BJ (cell line): Measurements from ENCODE around the gene CEP19. TPM values are rescaled to one million over a fixed set of nuclear protein-coding genes. Genes with fewer than 3 reads are reported as not detected.

Experiments
- CTCF ChIA-PET: fragments of 350-600 bp; formaldehyde crosslinking; extraction: SDS; loops from one replicate; lab custom pipeline; 2021; ENCODE audit warnings: antibody characterized with exemption, inconsistent platforms; lab: Yijun Ruan, JAX
- POLR2A ChIA-PET: fragments of 300-600 bp; sonication (Branson Sonifier 250); formaldehyde crosslinking; extraction: SDS; loops from one replicate; lab custom pipeline; 2021; ENCODE audit warnings: antibody characterized with exemption; lab: Charles Lee
- DNase-seq: peaks from one replicate; pipeline ENCODE4 v3.0.0-alpha.2; 2011; ENCODE audit warnings: low read depth
- H3K27me3 ChIP-seq: 2 replicates; pipeline ENCODE4 v1.6.0; 2011; ENCODE audit warnings: low read length; ENCODE audit not compliant: control insufficient read depth, insufficient read depth
- H3K36me3 ChIP-seq: 2 replicates; pipeline ENCODE4 v1.5.1; 2011; ENCODE audit warnings: low read length; ENCODE audit not compliant: control insufficient read depth, insufficient read depth
- H3K4me3 ChIP-seq: 2 replicates; pipeline ENCODE4 v1.5.1; 2011; ENCODE audit warnings: low read depth, mild to moderate bottlenecking, control low read depth, low read length
- polyA plus RNA-seq: library from polyadenylated mRNA; depleted of rRNA; stranded (reverse); fragments of >200 nt; gene quantifications from 2 replicates; pipeline ENCODE4 v1.2.3, GENCODE V29; 2011
- TF ChIP-seq, protein P1 (sequence below): IDR thresholded peaks from 2 replicates; pipeline ENCODE4 v1.5.1; 2011; ENCODE audit warnings: low read depth, mild to moderate bottlenecking, control low read depth, inconsistent platforms, low read length, moderate library complexity; ENCODE audit not compliant: insufficient read depth

CEP19 gene
- polyA plus RNA-seq, 1 experiment, result 1.9 TPM

DNA sequence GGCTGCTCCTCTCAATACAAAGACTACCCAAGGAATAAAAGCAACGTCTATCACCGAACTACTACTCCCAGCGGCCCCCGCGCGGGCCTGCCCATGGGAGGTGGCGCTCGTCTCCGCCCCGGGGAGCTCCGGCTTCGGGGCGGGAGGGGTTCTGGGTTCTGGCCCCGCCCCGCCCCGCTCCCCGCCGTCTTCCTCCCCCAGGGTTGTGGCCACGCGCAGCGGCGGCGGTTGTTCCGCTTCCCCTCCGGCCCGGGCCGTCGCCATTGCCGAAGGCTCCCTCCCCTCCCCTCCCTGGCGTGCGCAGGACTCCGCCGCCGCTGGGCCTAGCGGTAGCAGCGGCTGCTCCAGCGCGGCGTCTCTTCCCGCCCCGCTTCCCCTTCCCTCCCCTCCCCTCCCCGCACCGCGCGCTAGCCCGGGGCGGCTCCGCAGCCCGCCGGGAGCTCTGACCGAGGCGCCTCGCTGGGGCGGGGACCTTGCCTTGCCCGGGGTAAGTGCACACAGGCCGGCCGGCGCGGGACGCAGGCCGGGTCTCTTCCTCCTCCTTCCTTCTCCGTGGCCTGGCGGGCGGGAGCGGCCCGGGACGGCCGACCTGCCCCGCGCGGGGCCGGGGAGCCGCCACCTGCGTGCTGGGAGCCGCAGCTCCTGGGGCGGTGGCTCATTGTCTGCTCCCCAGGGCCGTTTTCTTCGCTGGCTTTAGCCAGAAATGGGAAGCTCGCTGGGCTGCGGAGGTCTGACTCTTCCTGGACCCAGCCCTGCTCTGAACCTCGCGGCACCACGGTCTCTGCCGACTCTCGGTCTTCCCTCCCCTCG lies 27.8 kb upstream of the CEP19 start, which contains the start of gene PAK2:
TSS of gene PAK2 (plus strand) at position 187 of the 810 bp plus-strand sequence. CDS start 42,790 bp downstream, outside the sequence.
- H3K36me3 ChIP-seq, result no peaks in the 10 kb centered on the region
- no peaks in the 10 kb centered on the region for H3K27me3 ChIP-seq
- CTCF ChIA-PET, result interaction anchor here (0.8 to 1.4 kb wide), 2 partner anchors 13 to 15 kb away, joined by 3 to 4 read pairs; no protein-coding TSS in a partner anchor
- TF ChIP-seq, protein P1, sequence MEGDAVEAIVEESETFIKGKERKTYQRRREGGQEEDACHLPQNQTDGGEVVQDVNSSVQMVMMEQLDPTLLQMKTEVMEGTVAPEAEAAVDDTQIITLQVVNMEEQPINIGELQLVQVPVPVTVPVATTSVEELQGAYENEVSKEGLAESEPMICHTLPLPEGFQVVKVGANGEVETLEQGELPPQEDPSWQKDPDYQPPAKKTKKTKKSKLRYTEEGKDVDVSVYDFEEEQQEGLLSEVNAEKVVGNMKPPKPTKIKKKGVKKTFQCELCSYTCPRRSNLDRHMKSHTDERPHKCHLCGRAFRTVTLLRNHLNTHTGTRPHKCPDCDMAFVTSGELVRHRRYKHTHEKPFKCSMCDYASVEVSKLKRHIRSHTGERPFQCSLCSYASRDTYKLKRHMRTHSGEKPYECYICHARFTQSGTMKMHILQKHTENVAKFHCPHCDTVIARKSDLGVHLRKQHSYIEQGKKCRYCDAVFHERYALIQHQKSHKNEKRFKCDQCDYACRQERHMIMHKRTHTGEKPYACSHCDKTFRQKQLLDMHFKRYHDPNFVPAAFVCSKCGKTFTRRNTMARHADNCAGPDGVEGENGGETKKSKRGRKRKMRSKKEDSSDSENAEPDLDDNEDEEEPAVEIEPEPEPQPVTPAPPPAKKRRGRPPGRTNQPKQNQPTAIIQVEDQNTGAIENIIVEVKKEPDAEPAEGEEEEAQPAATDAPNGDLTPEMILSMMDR, result no peak
- H3K4me3 ChIP-seq, result peak within 1 kb of the TSS; percentile 59
- DNase-seq, result no peak
- POLR2A ChIA-PET, result interaction anchor here (0.5 to 0.6 kb wide), 4 partner anchors 28 to 783 kb away, joined by 4 to 5 read pairs (median 4); partner anchors contain the start of genes CEP19, PIGX and SENP5

DNA sequence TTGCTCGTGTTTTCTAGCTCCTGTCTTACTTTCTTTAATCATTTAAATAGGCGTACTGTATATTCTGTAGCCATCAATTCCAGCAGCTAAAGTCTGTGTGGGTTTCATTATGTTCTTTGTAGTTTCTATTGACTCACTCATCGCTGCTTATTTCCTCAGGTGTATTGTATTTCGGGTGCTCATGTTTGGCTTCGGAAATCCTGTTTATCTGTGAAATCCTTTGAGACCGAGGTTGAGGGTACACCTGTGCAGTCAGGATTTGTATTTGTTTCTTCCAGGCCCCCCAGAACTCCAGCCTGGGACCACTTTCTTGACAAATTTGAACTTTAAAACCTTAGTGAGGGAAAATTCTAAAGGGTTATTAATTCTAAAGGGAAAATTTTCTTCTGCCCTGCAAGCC lies 25.6 kb upstream of the CEP19 start:
- ChIA-PET POLR2A (no interaction called here), CTCF (interaction anchor here (0.6 kb wide), 1 partner anchor 12 kb away, joined by 3 read pairs; no protein-coding TSS in a partner anchor)
- no peak overlapping the region for H3K4me3 ChIP-seq
- DNase-seq, result no peak
- no peaks in the 10 kb centered on the region for H3K36me3 ChIP-seq
- TF ChIP-seq, protein P1, result no peak
- no peaks in the 10 kb centered on the region for H3K27me3 ChIP-seq

DNA sequence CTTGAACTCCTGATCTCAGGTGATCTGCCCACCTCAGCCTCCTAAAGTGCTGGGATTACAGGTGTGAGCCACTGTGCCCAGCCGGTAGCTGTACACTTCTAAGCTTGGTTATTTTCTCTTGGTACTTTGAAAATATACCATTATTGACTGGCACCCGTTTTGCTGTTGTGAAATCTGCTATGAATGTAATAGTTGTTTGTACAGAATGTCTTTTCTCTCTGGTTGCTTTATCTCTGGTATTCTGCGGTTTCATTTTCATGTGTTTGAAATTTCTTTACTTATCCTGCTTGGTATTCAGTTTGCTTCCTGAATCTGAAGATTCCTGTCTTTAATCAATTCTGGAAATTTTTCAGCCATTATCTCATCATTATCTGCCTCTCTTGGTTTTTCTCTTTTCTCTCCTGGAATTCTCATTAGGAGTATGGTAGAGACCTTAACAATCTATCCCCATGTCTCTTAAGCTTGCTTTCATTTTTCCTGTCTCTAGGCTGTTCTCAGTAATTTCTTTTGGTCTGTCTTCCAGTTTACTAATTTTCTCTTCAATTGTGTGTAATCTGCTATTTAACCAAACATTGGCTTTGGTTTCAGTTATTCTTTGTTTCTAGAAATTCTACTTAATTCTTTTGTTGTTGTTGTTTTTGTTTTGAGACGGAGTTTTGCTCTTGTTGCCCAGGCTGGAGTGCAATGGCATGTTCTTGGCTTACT lies 24.8 kb upstream of the CEP19 start:
- no peaks in the 10 kb centered on the region for H3K36me3 ChIP-seq
- CTCF ChIA-PET, result no interaction called here
- POLR2A ChIA-PET, result no interaction called here
- TF ChIP-seq, protein P1, result no peak
- DNase-seq, result no peak
- H3K27me3 ChIP-seq, result no peaks in the 10 kb centered on the region
- no peak overlapping the region for H3K4me3 ChIP-seq

DNA sequence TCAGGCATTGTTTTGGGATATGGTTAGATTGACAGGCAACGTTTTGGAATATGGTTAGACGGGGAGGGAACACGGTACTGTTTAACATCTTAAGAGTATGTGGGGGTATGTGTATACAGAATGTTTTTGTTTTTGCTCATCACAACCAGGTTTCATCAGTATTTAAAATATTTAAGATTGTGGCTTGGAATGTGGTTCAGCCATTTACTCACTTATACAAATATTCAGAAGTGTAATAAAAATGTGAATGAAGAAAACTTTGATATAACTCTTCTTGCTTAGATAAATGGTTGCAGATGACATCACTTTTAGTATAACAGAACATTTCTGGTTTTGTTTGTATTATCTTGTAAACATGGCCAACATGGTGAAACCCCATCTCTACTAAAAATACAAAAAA lies 23.7 kb upstream of the CEP19 start:
- ChIA-PET POLR2A (no interaction called here), CTCF (no interaction called here)
- Histone ChIP-seq H3K4me3 (no peak overlapping the region), H3K36me3 (no peaks in the 10 kb centered on the region), H3K27me3 (no peaks in the 10 kb centered on the region)
- no peak for DNase-seq
- TF ChIP-seq, protein P1, result no peak
